Brain microvascular endothelial cell (primary cell): Measurements from ENCODE around the gene PLB1.
A peak's percentile ranks its signal among the peaks of the same experiment; 100 is the strongest.

ENCODE experiments used
- DNase-seq: peaks from one replicate; pipeline ENCODE4 v3.0.0-alpha.2; 2020
- H3K27ac ChIP-seq: fragments of 250-450 bp; sonication (Bioruptor Pico); 2 replicates; pipeline ENCODE4 v1.5.1; 2020; ENCODE audit warnings: mild to moderate bottlenecking, moderate library complexity
- H3K27me3 ChIP-seq: fragments of 250-450 bp; sonication (Bioruptor Pico); replicated peaks from 2 replicates; pipeline ENCODE4 v1.5.1; 2020; ENCODE audit warnings: mild to moderate bottlenecking
- H3K36me3 ChIP-seq: fragments of 250-450 bp; sonication (Bioruptor Pico); replicated peaks from 2 replicates; pipeline ENCODE4 v1.5.1; 2020; ENCODE audit warnings: mild to moderate bottlenecking
- H3K4me3 ChIP-seq: 2 replicates; pipeline ENCODE4 v1.5.1; 2011; ENCODE audit warnings: low read depth, mild to moderate bottlenecking, control low read depth, low read length, moderate library complexity
- CTCF ChIP-seq: IDR thresholded peaks from 2 replicates; pipeline ENCODE4 v1.5.1; 2011; ENCODE audit warnings: low read depth, mild to moderate bottlenecking, moderate library complexity, low read length, control low read depth, inconsistent platforms; ENCODE audit errors: missing control alignments
- in situ Hi-C: cut with HindIII; loops from 2 replicates; pipeline ENCODE4 v1.10.0; 2017; ENCODE audit warnings: low sequenced_read_pairs, low pct_ligation_motif_present

Gene PLB1

GRCh38 chr2:28463211-28463816 is 32.5 kb upstream of the PLB1 start:
- no peaks in the 10 kb centered on the region for H3K27me3 ChIP-seq
- DNase-seq: no peak
- no peak overlapping the region for H3K4me3 ChIP-seq
- H3K36me3 ChIP-seq: no peaks in the 10 kb centered on the region
- in situ Hi-C loops: no loop called here
- no peak overlapping the region for H3K27ac ChIP-seq
- no peak for TF ChIP-seq CTCF

- in situ Hi-C loops: no loop called here
- no peaks in the 10 kb centered on the region for H3K36me3 ChIP-seq
- TF ChIP-seq CTCF: no peak
- no peak overlapping the region for H3K4me3 ChIP-seq
- DNase-seq: no peak
- H3K27me3 ChIP-seq: no peaks in the 10 kb centered on the region
- no peak overlapping the region for H3K27ac ChIP-seq
Measured at GRCh38 chr2:28463893-28464292, 32.0 kb upstream of the PLB1 start.

- Histone ChIP-seq H3K27ac (no peak overlapping the region), H3K27me3 (no peaks in the 10 kb centered on the region), H3K4me3 (no peak overlapping the region), H3K36me3 (no peaks in the 10 kb centered on the region)
- peak; percentile 22 for DNase-seq
- in situ Hi-C loops: no loop called here
- TF ChIP-seq CTCF: no peak
Measured at GRCh38 chr2:28465148-28465885, 30.5 kb upstream of the PLB1 start.

- no peaks in the 10 kb centered on the region for H3K36me3 ChIP-seq
- no peak overlapping the region for H3K4me3 ChIP-seq
- TF ChIP-seq CTCF: no peak
- no peak overlapping the region for H3K27ac ChIP-seq
- peak; percentile 24 for DNase-seq
- H3K27me3 ChIP-seq: no peaks in the 10 kb centered on the region
- in situ Hi-C loops: no loop called here
Measured at GRCh38 chr2:28469304-28469703, 26.6 kb upstream of the PLB1 start.

- no peak overlapping the region for H3K4me3 ChIP-seq
- no peak for DNase-seq
- in situ Hi-C loops: no loop called here
- H3K36me3 ChIP-seq: no peaks in the 10 kb centered on the region
- TF ChIP-seq CTCF: no peak
- no peak overlapping the region for H3K27ac ChIP-seq
- H3K27me3 ChIP-seq: no peaks in the 10 kb centered on the region
Measured at GRCh38 chr2:28469947-28470535, 25.8 kb upstream of the PLB1 start.
